Prostate gland (tissue), 2 donors: ENCODE data around the gene NUCKS1. TPM values are rescaled to one million over a fixed set of nuclear protein-coding genes. Genes with fewer than 3 reads are reported as not detected.

ENCODE experiments used
- DNase-seq: peaks from one replicate; pipeline ENCODE4 v3.0.0-alpha.2; 2019; ENCODE audit warnings: low spot score
- H3K27ac ChIP-seq, 2 donors: fragments of 200-600 bp; sonication (generic); 2 replicates each; pipeline ENCODE4 v1.5.1; 2017 to 2019
- H3K27me3 ChIP-seq: fragments of 200-600 bp; sonication (generic); replicated peaks from 2 replicates; pipeline ENCODE4 v1.5.1; 2019; ENCODE audit not compliant: insufficient read depth
- H3K36me3 ChIP-seq, 2 donors: fragments of 200-600 bp; sonication (generic); 1 replicate in 1 of 2; 2 replicates in 1 of 2; pipeline versions ENCODE4 v1.5.1 to v1.8.1; 2017 to 2019
- H3K4me1 ChIP-seq: fragments of 200-600 bp; sonication (generic); replicated peaks from 2 replicates; pipeline ENCODE4 v1.5.1; 2019
- H3K4me3 ChIP-seq, 2 donors: fragments of 200-600 bp; sonication (generic); 2 replicates each; pipeline ENCODE4 v1.5.1; 2017 to 2019
- H3K9me3 ChIP-seq: fragments of 200-600 bp; sonication (generic); 2 replicates; pipeline ENCODE4 v1.5.1; 2017
- POLR2A ChIP-seq: fragments of 450-650 bp; IDR thresholded peaks from one replicate; pipeline ENCODE4 v1.6.1; 2016; ENCODE audit warnings: antibody characterized with exemption, mild to moderate bottlenecking
- POLR2AphosphoS5 ChIP-seq: sonication (generic); formaldehyde crosslinking; IDR thresholded peaks from one replicate; pipeline ENCODE4 v1.6.1; 2017; ENCODE audit warnings: antibody characterized with exemption
- WGBS: methylation state at CpG from one replicate; pipeline ENCODE4 v1.1.5; 2018; 5-methylcytosine and 5-hydroxymethylcytosine counted together
- intact Hi-C: fragments of 100-400 bp; cut with DNase I; formaldehyde crosslinking; loops from one replicate; pipeline ENCODE4 v1.14.2; 2022
- total RNA-seq, 2 donors: library from RNA; depleted of rRNA; stranded (reverse); fragments of >200 nt; gene quantifications; one replicate each; pipeline ENCODE4 v1.1.0, GENCODE V29; 2016
- TF ChIP-seq, protein P1 (sequence below), 4 experiments: fragments of 200-600 bp in 2 of 4; fragments of 450-650 bp in 2 of 4; sonication (generic) in 2 of 4; IDR thresholded peaks; 1 replicate in 3 of 4; 2 replicates in 1 of 4; pipeline ENCODE4 v1.5.1; 2016 to 2019; ENCODE audit warnings: antibody characterized with exemption in 4 of 4, mild to moderate bottlenecking in 2 of 4, moderate library complexity in 2 of 4

NUCKS1 gene
- total RNA-seq, 2 donors from 2014 or later: 102 to 111 TPM

DNA sequence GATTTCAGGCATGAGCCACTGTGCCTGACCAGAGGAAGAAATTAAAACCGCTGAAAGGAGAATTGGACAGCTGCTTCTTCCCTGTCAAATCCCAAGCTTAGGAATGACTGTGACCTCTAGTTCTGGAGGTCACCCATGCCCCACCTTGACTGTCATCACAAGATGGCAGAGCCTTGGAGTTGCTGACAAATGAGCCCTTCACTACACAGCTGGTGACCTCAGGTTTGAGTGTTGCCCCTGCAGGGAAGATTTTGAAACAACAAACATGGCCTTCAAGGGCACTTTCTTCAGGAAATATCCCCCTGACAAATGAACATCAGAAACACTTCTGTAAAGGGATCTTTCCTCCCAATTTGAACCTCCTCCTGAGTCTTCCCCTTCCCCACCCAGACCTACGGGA is 62.7 kb downstream of the NUCKS1 start:
- Histone ChIP-seq H3K4me1 (no peaks in the 10 kb centered on the region), H3K4me3 (no peak overlapping the region), H3K36me3 (no peaks in the 10 kb centered on the region), H3K27ac (no peak overlapping the region), H3K9me3 (no peaks in the 10 kb centered on the region), H3K27me3 (no peaks in the 10 kb centered on the region)
- 84% methylated on average over 2 of the region's 2 CpGs for WGBS
- TF ChIP-seq, protein P1, sequence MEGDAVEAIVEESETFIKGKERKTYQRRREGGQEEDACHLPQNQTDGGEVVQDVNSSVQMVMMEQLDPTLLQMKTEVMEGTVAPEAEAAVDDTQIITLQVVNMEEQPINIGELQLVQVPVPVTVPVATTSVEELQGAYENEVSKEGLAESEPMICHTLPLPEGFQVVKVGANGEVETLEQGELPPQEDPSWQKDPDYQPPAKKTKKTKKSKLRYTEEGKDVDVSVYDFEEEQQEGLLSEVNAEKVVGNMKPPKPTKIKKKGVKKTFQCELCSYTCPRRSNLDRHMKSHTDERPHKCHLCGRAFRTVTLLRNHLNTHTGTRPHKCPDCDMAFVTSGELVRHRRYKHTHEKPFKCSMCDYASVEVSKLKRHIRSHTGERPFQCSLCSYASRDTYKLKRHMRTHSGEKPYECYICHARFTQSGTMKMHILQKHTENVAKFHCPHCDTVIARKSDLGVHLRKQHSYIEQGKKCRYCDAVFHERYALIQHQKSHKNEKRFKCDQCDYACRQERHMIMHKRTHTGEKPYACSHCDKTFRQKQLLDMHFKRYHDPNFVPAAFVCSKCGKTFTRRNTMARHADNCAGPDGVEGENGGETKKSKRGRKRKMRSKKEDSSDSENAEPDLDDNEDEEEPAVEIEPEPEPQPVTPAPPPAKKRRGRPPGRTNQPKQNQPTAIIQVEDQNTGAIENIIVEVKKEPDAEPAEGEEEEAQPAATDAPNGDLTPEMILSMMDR (IDR thresholded peaks at IDR 0.05): no peak
- TF ChIP-seq POLR2AphosphoS5: no peak
- no peak for TF ChIP-seq POLR2A
- intact Hi-C loops: no loop called here
- DNase-seq: no peak

DNA sequence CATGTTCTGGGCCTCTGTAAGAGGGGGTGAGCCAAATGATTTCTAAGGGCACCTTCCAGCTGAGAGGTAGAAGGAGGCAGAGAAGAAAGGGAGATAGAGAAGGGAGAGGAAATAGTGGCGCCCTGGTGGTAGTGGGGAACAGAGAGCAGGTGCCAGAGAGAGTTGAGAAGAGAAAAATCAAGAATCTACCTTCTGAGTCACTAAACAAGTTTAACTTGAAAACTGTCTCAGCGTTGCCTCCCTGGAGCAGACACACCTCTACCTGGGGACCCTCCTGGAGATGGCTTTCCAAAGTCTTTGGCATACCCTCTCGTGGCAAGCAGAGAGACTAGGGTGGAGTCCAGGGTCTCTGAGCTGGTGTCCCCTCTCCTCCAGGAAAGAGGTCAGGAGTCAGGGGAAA is 68.6 kb downstream of the NUCKS1 start:
- no peaks in the 10 kb centered on the region for H3K36me3 ChIP-seq
- H3K27ac ChIP-seq: peak overlapping the region; percentile 81 to 89
- WGBS: 73% methylated on average over 3 of the region's 3 CpGs
- no peaks in the 10 kb centered on the region for H3K4me1 ChIP-seq
- no peak for DNase-seq
- no peaks in the 10 kb centered on the region for H3K9me3 ChIP-seq
- intact Hi-C loops: no loop called here
- no peak for TF ChIP-seq POLR2AphosphoS5
- TF ChIP-seq, protein P1 (IDR thresholded peaks at IDR 0.05): peak in 1 of 4 experiments; percentile 16
- H3K4me3 ChIP-seq: peak overlapping the region in 1 of 2 donors; percentile 84
- H3K27me3 ChIP-seq: no peaks in the 10 kb centered on the region

DNA sequence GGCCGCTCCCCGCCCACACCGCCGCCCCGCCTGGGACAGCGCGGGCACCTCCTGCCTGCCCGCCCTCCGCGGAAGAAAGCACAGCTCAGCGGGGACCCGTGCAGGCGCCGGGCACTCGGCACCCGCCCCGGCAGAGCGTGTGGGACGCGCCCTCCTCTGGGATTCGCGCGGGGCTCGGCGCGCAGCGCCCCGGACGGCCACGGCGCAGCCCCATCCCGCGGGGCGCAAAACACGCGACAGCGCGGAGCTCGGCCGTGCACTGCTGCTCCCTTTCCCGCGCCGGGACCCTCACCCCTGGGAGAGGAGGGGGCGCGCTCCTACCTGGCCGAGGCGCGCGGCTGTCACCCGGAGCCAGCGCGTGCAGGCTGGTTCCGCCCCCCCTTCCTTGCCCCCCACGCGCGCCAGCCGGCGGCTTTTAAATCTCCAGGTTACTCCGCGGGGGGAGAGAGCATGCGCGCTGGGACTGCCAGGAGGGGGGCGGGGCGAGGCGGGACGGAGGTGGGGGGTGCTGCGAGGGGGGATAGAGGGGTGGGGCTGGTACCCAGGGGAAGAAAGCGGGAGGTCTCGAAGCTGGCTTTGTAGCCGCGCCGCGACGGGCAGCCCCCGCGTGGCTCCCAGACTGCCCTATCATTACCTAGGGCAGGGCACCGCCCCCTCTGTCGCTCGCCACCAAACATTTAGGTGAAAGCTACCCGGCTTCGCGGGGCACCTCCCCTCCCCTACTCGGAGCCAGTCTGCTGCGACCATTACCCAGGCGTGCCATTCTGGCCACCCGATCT is 69.7 kb downstream of the NUCKS1 start, which contains the start of gene SLC45A3:
Gene SLC45A3, minus strand, starts transcription at position 437 of the 779 bp plus-strand sequence. CDS start 15,853 bp downstream, outside the sequence.
- Histone ChIP-seq H3K27me3 (no peaks in the 10 kb centered on the region), H3K9me3 (no peaks in the 10 kb centered on the region), H3K27ac (peak within 1 kb of the TSS; percentile 81 to 89), H3K4me3 (peak within 1 kb of the TSS; percentile 76 to 84), H3K36me3 (no peaks in the 10 kb centered on the region), H3K4me1 (no peaks in the 10 kb centered on the region)
- peak; percentile 63 for DNase-seq
- intact Hi-C loops: no loop called here
- 2% methylated on average over 52 of the region's 86 CpGs for WGBS
- TF ChIP-seq POLR2A (peak; percentile 38), POLR2AphosphoS5 (peak; percentile 48)
- TF ChIP-seq, protein P1 (IDR thresholded peaks at IDR 0.05): peak in 1 of 4 experiments; percentile 6

DNA sequence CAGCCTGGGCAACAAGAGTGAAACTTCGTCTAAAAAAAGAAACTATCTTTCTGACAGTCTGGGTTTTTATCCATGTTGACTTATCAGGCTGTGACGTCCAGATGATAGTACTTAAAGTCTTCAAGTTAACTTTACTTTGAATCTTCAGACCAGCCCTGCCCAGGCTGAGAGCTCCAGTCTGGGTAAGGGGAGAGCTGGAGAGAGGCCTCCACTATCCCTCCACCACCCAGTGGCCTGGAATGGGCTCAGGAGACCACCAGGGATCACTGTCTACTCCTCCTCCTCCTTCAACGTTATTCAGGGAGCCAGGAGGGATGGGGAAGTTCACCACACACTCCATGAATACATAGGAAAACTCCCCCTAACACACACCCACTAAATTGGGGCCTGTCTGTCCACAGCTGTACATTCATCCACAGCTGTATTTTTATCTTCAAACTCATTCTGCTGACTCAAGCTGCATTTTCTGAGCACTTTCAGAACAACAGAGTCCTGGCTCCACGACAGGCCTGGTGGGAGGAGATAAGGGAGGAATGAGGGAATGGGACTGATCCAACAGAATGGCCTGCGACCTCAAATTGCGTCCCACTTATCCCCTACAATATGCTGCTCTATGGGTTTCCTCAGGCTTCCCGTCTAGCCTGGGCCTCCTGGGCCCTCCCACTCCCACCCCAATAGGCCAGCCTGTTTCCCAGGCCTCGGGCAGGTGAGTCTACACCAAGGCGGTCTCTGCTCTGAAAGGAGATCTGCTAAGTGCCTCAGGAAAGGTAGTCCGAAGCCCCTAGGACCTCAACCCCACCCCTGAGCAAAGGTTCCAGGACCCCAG is 71.5 kb downstream of the NUCKS1 start:
- no peaks in the 10 kb centered on the region for H3K27me3 ChIP-seq
- 61% methylated on average over 10 of the region's 10 CpGs for WGBS
- H3K27ac ChIP-seq: peak overlapping the region; percentile 81 to 89
- intact Hi-C loops: no loop called here
- TF ChIP-seq, protein P1 (IDR thresholded peaks at IDR 0.05): no peak
- no peak for TF ChIP-seq POLR2AphosphoS5
- TF ChIP-seq POLR2A: no peak
- peaks cover 0 to 6% of the 10 kb centered on the region in 2 donors for H3K36me3 ChIP-seq
- DNase-seq: no peak
- peak overlapping the region; percentile 76 to 84 for H3K4me3 ChIP-seq
- H3K9me3 ChIP-seq: no peaks in the 10 kb centered on the region
- no peaks in the 10 kb centered on the region for H3K4me1 ChIP-seq
